ENCODE data around the gene ACSF3. TPM values are rescaled to one million over a fixed set of nuclear protein-coding genes. Genes with fewer than 3 reads are reported as not detected.
A peak's percentile ranks its signal among the peaks of the same experiment; 100 is the strongest.
"Not testable (repeated sequence)": the region's sequence is repeated elsewhere in the genome, so short reads cannot be mapped to it uniquely, and the experiment has no call there.

The ACSF3 gene
- total RNA-seq, 4 donors from 2014 or later: 94.6 to 120 (median 108) TPM

- H3K9me3 ChIP-seq: no peaks in the 10 kb centered on the region
- no peaks in the 10 kb centered on the region for H3K27me3 ChIP-seq
- peaks cover 0 to 10% (median 3%) of the 10 kb centered on the region in 4 donors for H3K4me1 ChIP-seq
- H3K27ac ChIP-seq: peak overlapping the region in 1 of 4 donors; percentile 17
- peak overlapping the region; percentile 35 to 52 (median 49) for H3K4me3 ChIP-seq
- TF ChIP-seq POLR2A (IDR thresholded peaks at IDR 0.05) (no peak), CTCF (IDR thresholded peaks at IDR 0.05) (no peak)
- no peak for DNase-seq
- H3K36me3 ChIP-seq: no peaks in the 10 kb centered on the region
These were observed 98.2 kb downstream of the ACSF3 start for GRCh38 chr16:89191901-89192185.

GRCh38 chr16:89192186-89192955 lies 98.7 kb downstream of the ACSF3 start:
- H3K27me3 ChIP-seq, H3K36me3 ChIP-seq, H3K9me3 ChIP-seq: not testable (repeated sequence)
- peak overlapping the region in 1 of 4 donors; percentile 17 for H3K27ac ChIP-seq
- peak in 2 of 3 donors; percentile 68 to 79 for DNase-seq
- H3K4me1 ChIP-seq: peaks cover 0 to 10% (median 3%) of the 10 kb centered on the region in 4 donors
- peak overlapping the region; percentile 35 to 52 (median 49) for H3K4me3 ChIP-seq

GRCh38 chr16:89192956-89193575 lies 99.4 kb downstream of the ACSF3 start:
- H3K9me3 ChIP-seq: no peaks in the 10 kb centered on the region
- peaks cover 0 to 10% (median 3%) of the 10 kb centered on the region in 4 donors for H3K4me1 ChIP-seq
- no peaks in the 10 kb centered on the region for H3K36me3 ChIP-seq
- no peak for TF ChIP-seq CTCF (IDR thresholded peaks at IDR 0.05)
- TF ChIP-seq POLR2A (IDR thresholded peaks at IDR 0.05): no peak
- H3K27me3 ChIP-seq: no peaks in the 10 kb centered on the region
- no peak overlapping the region for H3K4me3 ChIP-seq
- DNase-seq: peak in 1 of 3 donors; percentile 53
- H3K27ac ChIP-seq: no peak overlapping the region

DNA sequence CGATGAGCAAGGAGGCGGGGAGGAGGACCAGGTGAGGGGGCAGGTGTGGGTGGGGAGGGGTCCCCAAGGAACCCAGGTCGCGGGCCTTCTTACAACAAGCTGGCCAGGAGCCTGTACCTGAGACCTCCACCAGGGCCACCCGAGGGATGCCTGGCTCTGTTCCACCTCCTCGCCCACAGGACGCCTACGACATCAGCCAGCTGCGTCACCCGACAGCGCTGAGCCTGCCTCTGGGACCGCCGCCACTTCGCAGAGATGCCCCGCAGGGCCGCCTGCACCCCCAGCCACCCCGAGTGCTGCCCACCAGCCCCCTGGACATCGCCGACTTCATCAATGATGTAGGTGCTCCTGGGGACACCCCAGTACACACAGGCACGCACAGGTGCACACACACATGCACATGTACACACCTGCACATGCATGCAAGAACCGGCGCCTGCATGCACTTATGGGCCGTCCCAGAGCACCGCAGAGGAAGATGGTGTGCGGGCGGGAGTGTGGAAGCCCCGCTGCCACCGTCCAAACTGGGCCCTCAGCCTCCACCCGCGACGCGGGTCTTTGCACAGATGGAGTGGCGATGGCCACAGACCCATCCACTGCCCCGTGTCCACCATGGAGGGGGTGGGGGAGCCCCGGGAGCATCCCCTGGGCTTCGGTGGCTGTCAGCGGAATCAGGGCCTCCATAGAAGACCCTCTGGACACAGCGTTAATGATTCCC lies 100.1 kb downstream of the ACSF3 start:
- TF ChIP-seq POLR2A (IDR thresholded peaks at IDR 0.05) (no peak), CTCF (IDR thresholded peaks at IDR 0.05) (no peak)
- no peak overlapping the region for H3K27ac ChIP-seq
- H3K4me3 ChIP-seq: no peak overlapping the region
- peaks cover 0 to 10% (median 3%) of the 10 kb centered on the region in 4 donors for H3K4me1 ChIP-seq
- peak in 1 of 3 donors; percentile 46 for DNase-seq
- no peaks in the 10 kb centered on the region for H3K9me3 ChIP-seq
- H3K36me3 ChIP-seq: no peaks in the 10 kb centered on the region
- peaks cover 0 to 2% of the 10 kb centered on the region in 2 donors for H3K27me3 ChIP-seq

- Histone ChIP-seq H3K9me3 (no peaks in the 10 kb centered on the region), H3K4me1 (peaks cover 0 to 12% (median 3%) of the 10 kb centered on the region in 4 donors), H3K36me3 (no peaks in the 10 kb centered on the region), H3K27ac (no peak overlapping the region), H3K4me3 (no peak overlapping the region), H3K27me3 (peaks cover 0 to 11% of the 10 kb centered on the region in 2 donors)
- no peak for TF ChIP-seq CTCF (IDR thresholded peaks at IDR 0.05)
- TF ChIP-seq POLR2A (IDR thresholded peaks at IDR 0.05): no peak
- DNase-seq: peak in 1 of 3 donors; percentile 45
These were observed 101.0 kb downstream of the ACSF3 start for GRCh38 chr16:89194340-89195311.
